ENCODE measurements around the gene CORO2B. TPM values are rescaled to one million over a fixed set of nuclear protein-coding genes. Genes with fewer than 3 reads are reported as not detected.
A peak's percentile ranks its signal among the peaks of the same experiment; 100 is the strongest.

CORO2B gene
- total RNA-seq, 2 experiments from 2014 or later: 0.07 to 0.19 TPM

DNA sequence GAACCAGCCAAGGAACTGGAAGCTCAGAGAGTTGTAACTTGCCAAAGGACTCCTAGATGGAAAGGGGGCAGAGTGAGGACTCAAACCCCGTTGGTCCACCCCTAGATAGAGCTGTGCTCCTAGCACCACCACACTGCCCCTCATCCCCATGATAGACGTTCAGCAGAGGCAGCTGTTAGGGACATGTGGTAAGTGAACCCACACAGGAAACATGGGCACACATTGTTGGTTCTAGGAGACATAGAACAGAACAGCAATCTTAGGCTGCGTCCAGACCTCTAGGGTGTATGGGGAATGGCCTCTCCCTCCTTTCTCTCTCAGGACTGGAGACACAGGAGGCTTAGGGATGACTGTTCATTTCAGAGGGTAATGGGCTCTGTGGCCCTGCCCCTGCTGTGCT lies 139.2 kb downstream of the CORO2B start:
- ChIA-PET CTCF (no interaction called here), POLR2A (no interaction called here)

GRCh38 chr15:68718468-68718867 lies 139.7 kb downstream of the CORO2B start:
- CTCF ChIA-PET: no interaction called here
- H3K27me3 Mint-ChIP-seq: peaks cover 16% of the 10 kb centered on the region
- H3K9me3 Mint-ChIP-seq: no peaks in the 10 kb centered on the region
- POLR2A ChIA-PET: no interaction called here
- intact Hi-C loops (cut with micrococcal nuclease): no loop called here
- H3K36me3 Mint-ChIP-seq: no peaks in the 10 kb centered on the region
- no peak overlapping the region for H3K27ac Mint-ChIP-seq
- H3K4me3 Mint-ChIP-seq: no peak overlapping the region
- H3K4me1 Mint-ChIP-seq (ENCODE audit: low read depth): no peaks in the 10 kb centered on the region
- DNase-seq: no peak

More for the DNA sequence above, 139.2 kb downstream of the CORO2B start:
- H3K27me3 Mint-ChIP-seq: peaks cover 16% of the 10 kb centered on the region
- DNase-seq: no peak
- no peaks in the 10 kb centered on the region for H3K36me3 Mint-ChIP-seq
- intact Hi-C loops (cut with micrococcal nuclease): no loop called here
- H3K27ac Mint-ChIP-seq: no peak overlapping the region
- no peak overlapping the region for H3K4me3 Mint-ChIP-seq
- no peaks in the 10 kb centered on the region for H3K4me1 Mint-ChIP-seq (ENCODE audit: low read depth)
- H3K9me3 Mint-ChIP-seq: no peaks in the 10 kb centered on the region

- POLR2A ChIA-PET: no interaction called here
- DNase-seq: no peak
- Mint-ChIP-seq H3K4me3 (no peak overlapping the region), H3K4me1 (ENCODE audit: low read depth) (no peaks in the 10 kb centered on the region), H3K27me3 (peaks cover 16% of the 10 kb centered on the region), H3K27ac (no peak overlapping the region), H3K9me3 (no peaks in the 10 kb centered on the region), H3K36me3 (no peaks in the 10 kb centered on the region)
- intact Hi-C loops (cut with micrococcal nuclease): no loop called here
- CTCF ChIA-PET: no interaction called here
Observed at GRCh38 chr15:68719051-68719450, 140.3 kb downstream of the CORO2B start.

DNA sequence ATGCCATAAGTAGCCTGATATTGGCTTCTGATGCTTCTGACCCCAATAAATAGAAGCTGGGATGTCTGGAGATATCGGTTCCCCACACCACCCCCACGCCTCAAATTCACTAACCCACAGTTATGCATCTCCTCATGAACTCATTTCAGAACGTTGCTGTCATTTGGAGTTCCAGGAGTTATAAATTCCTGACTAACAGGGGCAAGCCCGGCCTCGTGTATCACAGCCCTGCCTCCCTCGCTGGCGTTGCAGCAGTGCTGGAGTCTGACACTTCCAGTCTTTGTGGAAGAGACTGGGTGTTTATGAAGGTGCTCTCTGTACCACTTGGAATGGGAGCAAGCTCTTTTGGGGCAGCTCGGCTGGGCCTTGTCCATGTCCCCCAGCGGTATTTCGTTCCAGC lies 140.9 kb downstream of the CORO2B start:
- no peak overlapping the region for H3K27ac Mint-ChIP-seq
- POLR2A ChIA-PET: no interaction called here
- CTCF ChIA-PET: interaction anchor here (1.3 to 2.0 kb wide), 3 partner anchors 44 to 156 kb away, joined by 3 to 8 read pairs (median 5); no protein-coding TSS in a partner anchor
- no peak for DNase-seq
- peaks cover 15% of the 10 kb centered on the region for H3K27me3 Mint-ChIP-seq
- H3K36me3 Mint-ChIP-seq: no peaks in the 10 kb centered on the region
- intact Hi-C loops (cut with micrococcal nuclease): no loop called here
- H3K4me3 Mint-ChIP-seq: no peak overlapping the region
- H3K4me1 Mint-ChIP-seq (ENCODE audit: low read depth): no peaks in the 10 kb centered on the region
- no peaks in the 10 kb centered on the region for H3K9me3 Mint-ChIP-seq

GRCh38 chr15:68721886-68722285 lies 143.1 kb downstream of the CORO2B start:
- CTCF ChIA-PET: interaction anchor here (1.0 kb wide), 1 partner anchor 112 kb away, joined by 3 read pairs; no protein-coding TSS in a partner anchor
- POLR2A ChIA-PET: no interaction called here
- no peak for DNase-seq
- no peaks in the 10 kb centered on the region for H3K4me1 Mint-ChIP-seq (ENCODE audit: low read depth)
- no peak overlapping the region for H3K27ac Mint-ChIP-seq
- intact Hi-C loops (cut with micrococcal nuclease): no loop called here
- no peaks in the 10 kb centered on the region for H3K9me3 Mint-ChIP-seq
- H3K4me3 Mint-ChIP-seq: no peak overlapping the region
- H3K36me3 Mint-ChIP-seq: no peaks in the 10 kb centered on the region
- peaks cover 7% of the 10 kb centered on the region for H3K27me3 Mint-ChIP-seq

DNA sequence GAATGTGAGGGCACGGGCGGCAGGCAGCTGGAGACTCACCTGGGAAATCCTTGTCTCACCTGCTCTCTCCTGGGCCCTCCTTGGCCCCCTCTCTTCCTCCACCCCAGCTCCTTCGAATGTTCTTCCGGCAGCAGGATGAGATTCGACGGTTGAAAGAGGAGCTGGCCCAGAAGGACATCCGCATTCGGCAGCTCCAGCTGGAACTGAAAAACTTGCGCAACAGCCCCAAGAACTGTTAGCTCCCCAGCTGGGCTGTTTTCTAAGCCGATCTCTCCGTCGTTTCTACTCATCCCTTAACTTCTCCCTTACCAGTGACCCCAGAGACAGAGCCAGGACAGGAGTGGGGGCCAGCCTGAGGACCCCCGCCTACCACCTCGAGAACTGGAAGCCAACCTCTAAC lies 146.9 kb downstream of the CORO2B start:
- Mint-ChIP-seq H3K27me3 (peaks cover 5% of the 10 kb centered on the region), H3K36me3 (no peaks in the 10 kb centered on the region), H3K27ac (no peak overlapping the region), H3K4me1 (ENCODE audit: low read depth) (no peaks in the 10 kb centered on the region), H3K4me3 (no peak overlapping the region), H3K9me3 (no peaks in the 10 kb centered on the region)
- ChIA-PET POLR2A (no interaction called here), CTCF (interaction anchor here (0.6 to 2.5 kb wide), 2 partner anchors 37 to 150 kb away, joined by 4 to 13 read pairs; no protein-coding TSS in a partner anchor)
- intact Hi-C loops (cut with micrococcal nuclease): no loop called here
- DNase-seq: no peak

DNA sequence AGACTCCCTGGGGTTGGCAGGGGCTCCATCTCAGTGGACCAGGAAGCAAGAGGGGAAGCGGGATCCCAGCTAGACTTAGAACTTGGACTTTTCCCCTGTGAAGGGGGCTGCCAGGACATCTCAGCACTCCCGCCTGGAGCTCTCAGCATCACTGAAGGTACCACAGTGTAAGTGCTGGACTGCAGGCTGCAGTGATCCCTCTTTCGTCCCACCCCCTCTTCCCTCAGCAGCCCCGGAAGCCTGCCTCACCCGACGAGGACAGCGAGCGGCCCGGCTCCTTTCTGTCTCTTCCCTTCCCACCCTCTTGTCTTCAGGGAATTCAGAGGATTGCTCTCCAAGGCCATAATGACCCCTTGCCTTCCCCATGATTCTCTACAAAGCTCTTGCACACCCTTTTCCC lies 147.5 kb downstream of the CORO2B start:
- Mint-ChIP-seq H3K4me3 (no peak overlapping the region), H3K36me3 (no peaks in the 10 kb centered on the region), H3K27me3 (peaks cover 5% of the 10 kb centered on the region), H3K9me3 (no peaks in the 10 kb centered on the region), H3K27ac (no peak overlapping the region), H3K4me1 (ENCODE audit: low read depth) (no peaks in the 10 kb centered on the region)
- POLR2A ChIA-PET: no interaction called here
- DNase-seq: no peak
- CTCF ChIA-PET: interaction anchor here (0.6 to 2.5 kb wide), 2 partner anchors 37 to 149 kb away, joined by 4 to 13 read pairs; no protein-coding TSS in a partner anchor
- intact Hi-C loops (cut with micrococcal nuclease): no loop called here

GRCh38 chr15:68729789-68730411 lies 151.1 kb downstream of the CORO2B start:
- DNase-seq: no peak
- Mint-ChIP-seq H3K4me3 (no peak overlapping the region), H3K9me3 (no peaks in the 10 kb centered on the region), H3K27ac (no peak overlapping the region), H3K4me1 (ENCODE audit: low read depth) (peaks cover 4% of the 10 kb centered on the region), H3K27me3 (peaks cover 5% of the 10 kb centered on the region), H3K36me3 (no peaks in the 10 kb centered on the region)
- POLR2A ChIA-PET: no interaction called here
- CTCF ChIA-PET: interaction anchor here (1.3 to 1.7 kb wide), 3 partner anchors 13 to 146 kb away, joined by 3 to 9 read pairs (median 6); no protein-coding TSS in a partner anchor
- intact Hi-C loops (cut with micrococcal nuclease): loop anchor here (1.0 kb wide), 1 partner anchor 145 kb away; no protein-coding TSS in a partner anchor

GRCh38 chr15:68730471-68730919 lies 151.7 kb downstream of the CORO2B start:
- peak; percentile 32 for DNase-seq
- H3K27ac Mint-ChIP-seq: no peak overlapping the region
- peaks cover 3% of the 10 kb centered on the region for H3K27me3 Mint-ChIP-seq
- peaks cover 4% of the 10 kb centered on the region for H3K4me1 Mint-ChIP-seq (ENCODE audit: low read depth)
- no peak overlapping the region for H3K4me3 Mint-ChIP-seq
- intact Hi-C loops (cut with micrococcal nuclease): loop anchor here (1.0 kb wide), 1 partner anchor 145 kb away; no protein-coding TSS in a partner anchor
- no peaks in the 10 kb centered on the region for H3K36me3 Mint-ChIP-seq
- CTCF ChIA-PET: interaction anchor here (1.1 to 1.7 kb wide), 4 partner anchors 56 to 146 kb away, joined by 3 to 9 read pairs (median 4); no protein-coding TSS in a partner anchor
- POLR2A ChIA-PET: no interaction called here
- no peaks in the 10 kb centered on the region for H3K9me3 Mint-ChIP-seq

DNA sequence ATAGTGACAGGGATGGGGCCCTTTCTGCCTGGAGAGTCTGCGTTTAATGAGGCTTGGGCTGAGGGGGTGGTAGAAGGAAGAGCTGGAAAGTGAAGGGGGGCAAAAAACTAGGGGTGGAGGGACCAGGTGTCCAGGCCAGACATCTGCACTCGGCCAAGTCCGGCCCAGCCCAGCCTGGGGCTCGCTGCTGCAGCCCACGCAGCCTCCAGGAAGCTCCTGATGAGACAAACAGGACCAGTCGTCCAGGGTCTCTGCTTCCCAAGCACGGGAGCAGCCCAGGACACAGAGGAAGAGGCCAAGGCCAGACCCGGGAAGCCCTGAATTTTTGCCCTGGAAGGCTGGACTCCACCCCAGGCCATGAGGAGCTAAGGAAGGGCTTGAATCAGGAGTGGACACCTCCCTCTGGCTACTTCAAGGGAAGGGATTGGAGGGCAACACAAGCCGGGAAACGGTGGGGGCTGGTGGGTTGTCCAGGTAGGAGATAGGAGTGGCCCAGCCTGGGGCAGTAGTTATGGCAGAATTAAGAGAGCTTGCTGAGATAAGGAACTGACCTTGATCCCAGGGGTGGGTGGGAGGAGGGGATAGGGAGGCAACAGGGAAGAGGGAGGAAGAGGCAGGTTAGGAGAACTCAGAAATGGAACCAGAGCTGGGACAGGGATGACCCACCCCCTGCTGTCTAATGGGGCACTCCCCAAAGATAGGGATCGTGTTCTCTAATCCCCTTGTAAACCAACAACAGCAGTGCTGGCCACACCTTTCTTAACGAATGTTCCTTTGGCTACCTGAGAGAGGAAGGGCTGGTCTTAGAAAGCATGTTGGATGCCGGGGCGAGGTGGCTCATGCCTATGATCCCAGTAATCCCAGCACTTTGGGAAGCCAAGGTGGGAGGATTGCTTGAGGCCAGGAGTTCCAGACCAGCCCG lies 152.4 kb downstream of the CORO2B start:
- no peaks in the 10 kb centered on the region for H3K9me3 Mint-ChIP-seq
- H3K36me3 Mint-ChIP-seq: no peaks in the 10 kb centered on the region
- DNase-seq: no peak
- POLR2A ChIA-PET: no interaction called here
- intact Hi-C loops (cut with micrococcal nuclease): loop anchor here (1.0 kb wide), 1 partner anchor 144 kb away; no protein-coding TSS in a partner anchor
- H3K4me3 Mint-ChIP-seq: no peak overlapping the region
- no peak overlapping the region for H3K27ac Mint-ChIP-seq
- H3K27me3 Mint-ChIP-seq: no peaks in the 10 kb centered on the region
- peaks cover 4% of the 10 kb centered on the region for H3K4me1 Mint-ChIP-seq (ENCODE audit: low read depth)
- CTCF ChIA-PET: interaction anchor here (1.0 to 2.1 kb wide), 7 partner anchors 57 to 194 kb away, joined by 3 to 16 read pairs (median 4); no protein-coding TSS in a partner anchor

GRCh38 chr15:68732451-68732850 lies 153.7 kb downstream of the CORO2B start:
- Mint-ChIP-seq H3K4me1 (ENCODE audit: low read depth) (peaks cover 4% of the 10 kb centered on the region), H3K9me3 (no peaks in the 10 kb centered on the region), H3K27ac (no peak overlapping the region), H3K4me3 (no peak overlapping the region), H3K27me3 (no peaks in the 10 kb centered on the region), H3K36me3 (no peaks in the 10 kb centered on the region)
- POLR2A ChIA-PET: no interaction called here
- DNase-seq: no peak
- CTCF ChIA-PET: interaction anchor here (0.6 to 2.1 kb wide), 3 partner anchors 49 to 143 kb away, joined by 3 to 16 read pairs (median 4); no protein-coding TSS in a partner anchor
- intact Hi-C loops (cut with micrococcal nuclease): no loop called here

- ChIA-PET CTCF (no interaction called here), POLR2A (no interaction called here)
- no peaks in the 10 kb centered on the region for H3K36me3 Mint-ChIP-seq
- no peak overlapping the region for H3K4me3 Mint-ChIP-seq
- no peak overlapping the region for H3K27ac Mint-ChIP-seq
- no peaks in the 10 kb centered on the region for H3K27me3 Mint-ChIP-seq
- DNase-seq: no peak
- H3K4me1 Mint-ChIP-seq (ENCODE audit: low read depth): peaks cover 4% of the 10 kb centered on the region
- intact Hi-C loops (cut with micrococcal nuclease): no loop called here
- H3K9me3 Mint-ChIP-seq: no peaks in the 10 kb centered on the region
Observed at GRCh38 chr15:68733666-68734065, 154.9 kb downstream of the CORO2B start.

All from activated CD4-positive, alpha-beta memory T cell treated with anti-CD3 and anti-CD28 coated beads for 36 hours (primary cell).